IPS-NIHi11 (cell line): ENCODE measurements around the gene NOL3.

Experiments used
- DNase-seq: peaks from one replicate; pipeline ENCODE4 v3.0.0; 2012; ENCODE audit warnings: mixed read lengths, low spot score

NOL3 gene

GRCh38 chr16:67170949-67171649 lies 761 bp downstream of the NOL3 start:
- no peak for DNase-seq

DNA sequence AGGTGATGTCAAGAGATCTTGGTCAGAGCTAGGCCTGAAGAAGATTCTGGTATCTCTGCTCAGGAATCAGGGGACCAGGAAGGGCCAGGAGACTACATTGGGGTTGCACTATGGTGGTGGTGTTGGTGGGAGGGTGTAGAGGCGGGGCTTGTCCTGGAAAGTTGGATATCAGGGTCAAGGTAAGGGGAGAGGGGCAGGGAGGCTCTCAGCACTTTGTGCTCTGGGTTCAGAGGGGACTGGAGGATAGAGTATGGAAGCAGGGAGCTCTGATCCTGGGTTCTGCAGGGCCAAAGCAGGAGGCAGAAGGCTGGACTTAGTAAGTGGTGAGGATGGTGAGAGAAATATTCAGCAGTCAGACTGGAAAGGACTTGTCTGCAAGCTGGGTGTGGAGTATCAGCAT lies 3.0 kb downstream of the NOL3 start:
- DNase-seq, result no peak

DNA sequence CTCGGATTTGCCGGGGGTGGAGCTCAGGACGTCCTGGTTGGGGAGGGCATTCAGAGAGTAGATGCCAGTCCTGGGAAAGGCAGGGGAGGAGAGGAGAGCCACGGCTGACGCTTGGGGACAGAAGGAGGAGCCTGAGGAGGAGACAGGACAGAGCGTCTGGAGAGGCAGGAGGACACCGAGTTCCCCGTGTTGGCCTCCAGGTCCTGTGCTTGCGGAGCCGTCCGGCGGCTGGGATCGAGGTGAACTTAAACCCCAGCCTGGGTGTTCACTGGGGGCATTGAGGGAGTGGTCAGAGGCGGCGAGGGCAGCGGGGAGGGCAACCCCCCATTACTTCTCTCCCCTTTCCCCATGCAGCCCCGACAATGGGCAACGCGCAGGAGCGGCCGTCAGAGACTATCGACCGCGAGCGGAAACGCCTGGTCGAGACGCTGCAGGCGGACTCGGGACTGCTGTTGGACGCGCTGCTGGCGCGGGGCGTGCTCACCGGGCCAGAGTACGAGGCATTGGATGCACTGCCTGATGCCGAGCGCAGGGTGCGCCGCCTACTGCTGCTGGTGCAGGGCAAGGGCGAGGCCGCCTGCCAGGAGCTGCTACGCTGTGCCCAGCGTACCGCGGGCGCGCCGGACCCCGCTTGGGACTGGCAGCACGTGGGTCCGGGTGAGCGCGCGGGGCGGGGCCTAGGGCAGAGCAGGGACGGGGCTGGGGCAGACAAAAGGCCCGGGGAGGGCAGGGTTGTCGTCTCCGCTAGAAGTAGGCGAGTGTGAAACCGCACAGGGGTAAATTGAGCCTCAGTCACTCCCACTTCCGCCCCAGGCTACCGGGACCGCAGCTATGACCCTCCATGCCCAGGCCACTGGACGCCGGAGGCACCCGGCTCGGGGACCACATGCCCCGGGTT lies 3.7 kb downstream of the NOL3 start:
- peak; percentile 70 for DNase-seq

DNA sequence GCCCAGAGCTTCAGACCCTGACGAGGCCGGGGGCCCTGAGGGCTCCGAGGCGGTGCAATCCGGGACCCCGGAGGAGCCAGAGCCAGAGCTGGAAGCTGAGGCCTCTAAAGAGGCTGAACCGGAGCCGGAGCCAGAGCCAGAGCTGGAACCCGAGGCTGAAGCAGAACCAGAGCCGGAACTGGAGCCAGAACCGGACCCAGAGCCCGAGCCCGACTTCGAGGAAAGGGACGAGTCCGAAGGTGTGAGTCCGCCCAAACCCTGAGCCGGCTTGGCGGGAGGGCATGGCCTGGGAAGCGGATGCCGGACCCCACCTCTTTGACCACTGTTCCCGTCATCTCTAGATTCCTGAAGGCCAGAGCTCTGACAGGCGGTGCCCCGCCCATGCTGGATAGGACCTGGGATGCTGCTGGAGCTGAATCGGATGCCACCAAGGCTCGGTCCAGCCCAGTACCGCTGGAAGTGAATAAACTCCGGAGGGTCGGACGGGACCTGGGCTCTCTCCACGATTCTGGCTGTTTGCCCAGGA lies 4.4 kb downstream of the NOL3 start:
- no peak for DNase-seq

GRCh38 chr16:67176662-67177061 lies 6.3 kb downstream of the NOL3 start:
- no peak for DNase-seq

DNA sequence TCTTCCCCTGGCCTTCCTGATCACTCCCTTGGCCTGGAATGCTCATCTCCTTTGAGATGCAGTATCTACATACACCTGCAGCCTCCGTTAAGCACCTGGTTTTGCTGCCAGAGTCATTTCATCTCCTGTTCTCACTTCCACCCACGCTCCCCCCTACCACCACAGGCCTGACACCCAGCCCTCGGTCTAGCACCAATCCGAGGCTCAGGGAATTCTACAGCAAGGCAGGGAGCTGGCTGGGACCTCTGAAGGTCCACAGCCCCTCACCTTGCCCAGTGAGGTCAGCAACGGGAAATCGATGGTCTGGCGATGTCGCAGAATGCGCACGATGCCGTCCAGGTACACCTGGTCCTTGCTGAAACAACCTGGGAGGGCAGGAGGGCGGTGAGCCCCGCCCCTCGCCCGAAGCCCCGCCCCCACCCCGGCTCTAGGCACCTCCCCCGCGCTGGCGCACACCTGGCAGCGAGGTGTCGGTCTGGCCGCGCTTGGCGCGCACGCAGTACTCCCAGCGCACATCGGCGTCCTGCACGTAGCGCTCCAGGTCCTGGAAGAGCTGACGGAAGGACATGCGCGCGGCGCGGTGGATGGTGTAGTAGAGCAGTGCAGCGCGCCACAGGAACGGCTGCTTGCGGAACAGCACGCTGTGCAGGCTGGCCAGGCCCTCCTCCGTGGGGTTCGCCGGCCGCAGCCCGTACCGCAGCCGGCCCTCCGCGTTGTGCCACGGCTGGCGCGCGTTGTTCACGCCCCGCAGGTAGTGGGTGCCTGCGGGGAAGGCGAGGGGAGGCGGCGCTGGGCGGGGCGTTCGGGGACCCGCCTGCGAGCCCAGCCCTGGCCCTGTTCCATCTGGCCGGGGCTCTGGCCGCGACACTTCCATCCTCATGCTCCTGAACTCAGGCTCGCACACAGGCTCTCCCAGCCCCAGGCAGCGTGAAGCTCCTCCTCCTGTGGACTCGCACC lies 7.7 kb downstream of the NOL3 start:
- peak; percentile 95 for DNase-seq

- DNase-seq, result no peak
Measured at GRCh38 chr16:67179421-67180080, 9.2 kb downstream of the NOL3 start.

DNA sequence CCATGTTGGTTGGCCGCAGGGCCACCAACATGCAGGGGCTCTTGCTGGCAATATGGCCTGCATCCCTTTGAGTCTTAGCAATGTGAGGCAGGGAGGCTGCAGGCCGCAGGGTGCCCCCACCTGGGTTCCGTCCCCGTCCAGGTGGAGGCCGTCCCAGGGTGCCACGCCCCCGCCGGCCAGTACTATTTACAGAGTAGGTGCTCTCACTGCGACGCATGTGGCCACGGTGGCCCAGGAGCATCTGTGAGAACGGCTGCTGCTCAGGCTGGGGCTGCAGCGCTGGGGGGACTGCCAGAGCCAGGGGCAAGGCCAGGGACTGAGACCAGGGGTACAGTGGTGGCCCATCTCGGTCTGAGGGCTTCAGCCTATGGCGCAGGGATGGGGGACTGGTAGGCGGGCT lies 9.8 kb downstream of the NOL3 start:
- no peak for DNase-seq

DNA sequence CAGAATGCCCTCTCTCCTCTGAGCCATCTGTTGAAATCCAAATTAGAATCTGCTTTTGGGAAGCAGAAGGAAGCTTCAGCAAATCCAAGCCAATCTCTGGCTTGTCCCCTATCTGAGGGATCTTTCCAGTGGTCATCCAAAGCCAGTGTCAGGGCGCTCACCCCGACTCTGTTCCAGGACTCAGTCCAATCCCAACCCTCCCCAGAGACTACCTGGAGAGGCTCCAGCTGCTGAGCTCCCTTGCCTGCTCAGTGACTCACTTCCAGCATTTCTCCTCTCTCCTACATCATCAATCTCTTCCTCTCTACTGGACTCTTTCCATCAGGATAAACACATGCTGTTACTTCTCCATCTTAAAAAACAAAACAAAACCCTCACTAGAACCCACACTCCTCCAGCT lies 11.0 kb downstream of the NOL3 start:
- DNase-seq, result no peak

GRCh38 chr16:67182288-67182687 lies 11.9 kb downstream of the NOL3 start:
- DNase-seq, result no peak

DNA sequence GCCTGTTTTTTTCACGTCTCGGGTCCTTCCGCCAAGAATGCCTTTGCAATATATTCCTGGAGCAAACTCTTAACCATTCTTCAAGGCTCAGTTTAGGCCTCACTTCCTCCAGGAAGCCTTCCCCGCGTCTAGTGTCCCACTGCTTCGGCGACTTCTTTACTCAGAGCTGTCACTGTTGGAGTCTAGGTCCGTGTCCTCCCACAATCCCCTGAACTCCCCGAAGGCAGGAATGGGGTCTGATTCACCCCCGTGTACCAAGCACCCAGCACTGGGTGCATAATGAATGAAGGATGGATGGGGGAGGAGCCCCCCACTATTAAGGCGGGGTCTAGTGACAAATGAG lies 12.9 kb downstream of the NOL3 start:
- no peak for DNase-seq

GRCh38 chr16:67183627-67184452 lies 13.5 kb downstream of the NOL3 start, which contains the start of gene MATCAP1:
Gene MATCAP1 (minus strand): TSS chr16:67183963. CDS start chr16:67180610, 3,353 bp downstream.
- DNase-seq, result peak; percentile 98

GRCh38 chr16:67184453-67184994 lies 14.2 kb downstream of the NOL3 start:
- peak; percentile 23 for DNase-seq

GRCh38 chr16:67184995-67185650 lies 14.8 kb downstream of the NOL3 start:
- peak; percentile 79 for DNase-seq

DNA sequence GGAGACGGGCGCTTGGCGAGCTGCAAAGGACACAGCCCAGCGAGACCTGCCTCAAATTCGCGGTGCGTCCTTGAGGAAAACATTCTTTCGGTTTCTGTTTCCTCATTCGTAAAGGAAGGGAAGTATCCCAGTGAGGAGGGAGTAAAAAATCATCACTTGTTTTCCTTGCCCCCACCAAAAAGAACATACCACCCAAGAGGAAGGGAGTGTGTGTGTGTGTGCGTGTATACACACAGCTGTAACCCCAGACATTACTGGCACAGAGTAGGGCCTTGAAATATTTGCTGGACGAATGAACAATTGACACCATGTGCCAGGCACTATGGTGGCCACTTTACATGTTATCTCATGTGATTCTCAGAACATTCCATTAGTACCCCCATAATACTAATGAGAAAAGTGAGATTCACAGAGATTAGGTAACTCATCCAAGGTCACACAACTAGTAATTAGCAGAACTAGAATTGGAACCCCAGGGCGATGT lies 15.4 kb downstream of the NOL3 start:
- no peak for DNase-seq

DNA sequence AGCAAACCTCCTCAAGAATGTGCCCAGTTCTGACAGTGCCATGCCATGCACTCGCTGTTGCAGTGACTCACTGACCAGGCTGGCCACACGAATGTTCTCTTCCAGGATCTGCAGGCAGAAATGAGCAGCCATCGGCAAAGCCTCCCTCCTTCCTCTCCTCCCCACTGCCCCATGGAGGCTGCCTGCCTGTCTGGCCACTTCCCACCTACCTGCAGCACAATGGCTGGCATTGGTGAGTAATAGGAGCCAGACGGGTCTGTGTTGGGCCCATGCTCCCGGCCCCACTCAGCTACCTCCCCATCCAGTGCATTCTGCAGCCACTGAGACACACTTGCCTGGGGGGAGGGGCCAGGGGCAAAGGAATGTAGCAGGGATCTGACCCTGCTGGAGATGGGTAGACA lies 16.2 kb downstream of the NOL3 start:
- DNase-seq, result no peak

GRCh38 chr16:67187175-67187890 lies 17.0 kb downstream of the NOL3 start:
- no peak for DNase-seq

DNA sequence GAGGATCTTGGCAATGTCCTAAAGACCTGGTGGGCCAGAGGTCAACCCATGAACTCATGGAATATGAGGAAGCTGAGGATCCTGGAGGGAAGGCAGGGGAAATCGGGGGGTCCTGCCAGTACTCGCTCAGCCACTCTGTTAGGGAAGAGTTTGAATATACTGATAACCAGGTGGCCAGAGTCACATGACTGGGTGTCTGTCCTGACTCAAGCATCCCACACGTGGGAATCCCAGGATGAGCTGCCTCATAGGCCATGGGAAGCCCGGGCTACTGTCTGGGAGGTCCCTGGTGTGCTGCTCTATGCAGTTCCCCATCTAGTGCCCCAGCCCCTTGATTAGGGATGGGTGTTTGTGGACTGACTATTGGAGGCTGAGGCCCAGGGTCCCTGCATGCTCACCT lies 18.0 kb downstream of the NOL3 start:
- DNase-seq, result no peak

DNA sequence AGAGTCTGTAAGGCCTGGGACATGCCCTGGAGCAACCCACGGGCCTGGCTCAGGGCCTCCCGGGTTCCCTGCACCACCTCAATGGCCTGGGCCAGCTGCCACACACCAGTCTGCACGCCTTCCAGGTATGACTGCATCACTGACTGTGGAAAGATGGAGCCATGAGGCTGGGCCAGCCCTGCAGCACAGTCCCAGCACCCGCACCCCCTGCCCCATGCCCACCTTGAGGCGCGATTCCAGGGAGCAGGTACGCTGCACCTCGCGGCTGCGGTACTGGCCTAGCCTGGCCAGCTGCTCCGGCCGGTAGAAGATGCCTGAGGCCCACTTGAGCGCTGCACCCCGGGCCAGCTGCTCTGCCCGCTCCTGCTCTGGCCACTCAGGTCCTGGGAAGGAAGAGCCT lies 18.5 kb downstream of the NOL3 start:
- DNase-seq, result no peak
